ENCODE results near the gene CCDC59.

DNA sequence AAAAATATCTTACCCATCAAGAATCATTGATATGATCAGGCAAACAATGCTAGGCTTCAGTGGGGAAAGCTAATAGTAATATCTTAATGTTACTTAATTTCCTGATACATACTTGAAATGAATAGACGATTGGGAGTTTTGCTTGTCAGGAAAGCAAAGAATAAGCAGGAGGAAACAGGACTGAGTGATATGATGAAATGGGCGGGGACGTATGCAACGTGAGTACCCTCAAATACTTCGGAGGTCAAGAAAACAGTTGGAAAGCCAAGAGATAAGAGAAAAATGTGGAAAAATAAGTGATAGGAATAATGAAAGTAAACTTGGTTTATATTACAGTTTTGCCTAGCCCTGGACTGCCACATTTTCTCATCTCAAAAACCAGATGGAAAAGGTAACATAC lies 49.3 kb upstream of the CCDC59 start:
- TF ChIP-seq, protein P1, sequence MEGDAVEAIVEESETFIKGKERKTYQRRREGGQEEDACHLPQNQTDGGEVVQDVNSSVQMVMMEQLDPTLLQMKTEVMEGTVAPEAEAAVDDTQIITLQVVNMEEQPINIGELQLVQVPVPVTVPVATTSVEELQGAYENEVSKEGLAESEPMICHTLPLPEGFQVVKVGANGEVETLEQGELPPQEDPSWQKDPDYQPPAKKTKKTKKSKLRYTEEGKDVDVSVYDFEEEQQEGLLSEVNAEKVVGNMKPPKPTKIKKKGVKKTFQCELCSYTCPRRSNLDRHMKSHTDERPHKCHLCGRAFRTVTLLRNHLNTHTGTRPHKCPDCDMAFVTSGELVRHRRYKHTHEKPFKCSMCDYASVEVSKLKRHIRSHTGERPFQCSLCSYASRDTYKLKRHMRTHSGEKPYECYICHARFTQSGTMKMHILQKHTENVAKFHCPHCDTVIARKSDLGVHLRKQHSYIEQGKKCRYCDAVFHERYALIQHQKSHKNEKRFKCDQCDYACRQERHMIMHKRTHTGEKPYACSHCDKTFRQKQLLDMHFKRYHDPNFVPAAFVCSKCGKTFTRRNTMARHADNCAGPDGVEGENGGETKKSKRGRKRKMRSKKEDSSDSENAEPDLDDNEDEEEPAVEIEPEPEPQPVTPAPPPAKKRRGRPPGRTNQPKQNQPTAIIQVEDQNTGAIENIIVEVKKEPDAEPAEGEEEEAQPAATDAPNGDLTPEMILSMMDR (conservative IDR thresholded peaks at IDR 0.05 in 1 of 2, IDR thresholded peaks at IDR 0.05 in 1 of 2; ENCODE audit: extremely low read depth in 1 of 2, insufficient read depth in 1 of 2, low read depth in 1 of 2, low read length in 2 of 2), result no peak
- no peak for TF ChIP-seq EZH2 (IDR thresholded peaks at IDR 0.05; ENCODE audit: borderline replicate concordance, low read length)

Data from mammary epithelial cell (primary cell).